DMS 273 treated with DMSO at 0.1 percent for 48 hours (cell line): ENCODE data around the gene NLRP1.

Source experiments
- DNase-seq: peaks from one replicate; lab custom pipeline; 2025; lab: John Stamatoyannopoulos, UW

Gene NLRP1

DNA sequence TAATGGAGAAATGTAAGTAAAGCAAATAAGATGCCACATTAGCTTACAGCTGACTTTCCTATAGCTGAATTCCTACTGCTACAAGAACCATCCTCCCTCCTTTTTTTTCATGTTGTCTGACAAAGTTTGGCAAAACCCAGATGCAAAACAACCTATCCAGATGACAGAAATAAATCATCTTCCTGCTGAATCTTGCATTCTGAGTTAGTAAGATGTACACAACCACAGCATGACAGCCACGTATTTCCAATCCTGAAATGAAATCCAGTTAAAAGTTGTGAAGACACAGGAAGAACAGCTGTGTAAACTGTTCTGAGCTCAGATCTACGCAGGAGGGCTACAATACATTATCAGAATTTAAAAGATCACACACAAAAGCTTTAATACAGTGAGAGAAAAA lies 110.4 kb downstream of the NLRP1 start:
- no peak for DNase-seq

- DNase-seq = no peak
Measured at GRCh38 chr17:5472511-5472910, 111.8 kb downstream of the NLRP1 start.

DNA sequence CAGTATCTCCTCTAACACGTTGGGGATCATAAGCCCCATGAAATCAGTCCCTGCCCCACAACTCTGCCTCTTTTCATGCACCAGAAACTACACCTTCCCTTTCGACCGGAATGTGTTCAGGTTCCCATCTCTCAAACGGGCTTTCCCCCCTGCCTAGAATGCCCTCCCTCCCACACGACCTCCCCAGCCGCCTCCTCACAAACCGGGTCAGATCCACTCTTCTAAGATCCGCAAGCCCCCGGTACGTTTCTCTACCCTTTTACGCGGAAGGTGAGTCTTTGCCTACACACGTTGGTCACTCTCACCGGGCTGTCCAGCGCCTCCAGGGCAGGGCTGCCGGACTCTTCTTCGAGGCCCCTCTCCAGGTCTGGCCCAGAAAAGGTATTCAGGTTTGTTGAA lies 116.2 kb downstream of the NLRP1 start:
- no peak for DNase-seq

- DNase-seq = no peak
Measured at GRCh38 chr17:5467416-5467815, 116.9 kb downstream of the NLRP1 start.

GRCh38 chr17:5466295-5466694 lies 118.0 kb downstream of the NLRP1 start:
- DNase-seq = no peak

DNA sequence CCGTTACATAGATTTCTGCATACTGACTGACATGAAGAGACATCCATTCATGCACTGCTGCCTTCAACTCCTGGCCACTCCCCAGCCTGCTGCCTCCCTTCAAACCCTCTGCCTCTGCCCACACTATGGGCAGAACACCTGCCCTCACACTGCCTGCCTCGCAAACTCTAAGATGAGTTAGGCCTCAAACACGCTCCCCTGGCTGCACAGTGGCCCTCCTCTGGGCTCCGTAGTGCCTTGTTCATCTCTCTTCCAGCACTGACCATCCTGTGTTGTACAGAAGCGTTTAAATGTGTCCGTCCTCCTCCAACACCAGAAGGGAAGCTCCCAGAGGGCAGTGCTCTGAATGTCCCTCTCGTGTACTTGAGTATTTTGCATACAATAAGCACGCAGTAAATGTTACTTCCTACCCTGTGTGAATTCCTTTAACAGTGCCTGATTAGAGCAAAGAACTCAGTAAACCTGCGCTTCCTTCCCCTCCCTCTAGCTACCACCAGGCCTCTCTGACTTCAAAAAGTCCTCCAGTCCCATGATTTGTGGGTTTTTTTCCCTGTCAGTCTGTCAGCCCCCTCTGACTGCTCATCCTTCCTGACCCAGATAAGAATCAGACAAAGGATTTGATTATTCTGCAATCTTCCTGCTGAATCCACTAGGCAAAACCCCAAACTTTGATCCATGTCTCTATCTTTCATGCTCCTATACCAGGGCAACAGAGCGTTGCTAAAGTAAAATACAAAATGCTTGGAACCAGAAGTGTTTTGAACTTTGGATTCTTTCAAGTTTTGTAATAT lies 119.4 kb downstream of the NLRP1 start:
- no peak for DNase-seq
